HUDEP-2 (cell line): ENCODE data around the gene ST3GAL6.
"Not testable (repeated sequence)": the region's sequence is repeated elsewhere in the genome, so short reads cannot be mapped to it uniquely, and the experiment has no call there.

Experiments
- DNase-seq, 76 experiments: peaks; one replicate each; lab custom pipeline; 2025; ENCODE audit not compliant: unreplicated experiment in 76 of 76; lab: John Stamatoyannopoulos, UW

The ST3GAL6 gene

GRCh38 chr3:98798820-98799219 lies 35.7 kb downstream of the ST3GAL6 start:
- DNase-seq, result no peak

GRCh38 chr3:98799479-98799878 lies 36.3 kb downstream of the ST3GAL6 start:
- DNase-seq, result no peak

- no peak for DNase-seq
Observed at GRCh38 chr3:98800401-98800800, 37.3 kb downstream of the ST3GAL6 start.

GRCh38 chr3:98801043-98801747 lies 38.1 kb downstream of the ST3GAL6 start:
- DNase-seq, result no peak

- no peak for DNase-seq
Observed at GRCh38 chr3:98805571-98805970, 42.4 kb downstream of the ST3GAL6 start.

- no peak for DNase-seq
Observed at GRCh38 chr3:98806521-98806920, 43.4 kb downstream of the ST3GAL6 start.

- no peak for DNase-seq
Observed at GRCh38 chr3:98807011-98807410, 43.9 kb downstream of the ST3GAL6 start.

GRCh38 chr3:98807561-98807960 lies 44.4 kb downstream of the ST3GAL6 start:
- DNase-seq, result no peak

GRCh38 chr3:98808071-98808470 lies 44.9 kb downstream of the ST3GAL6 start:
- no peak for DNase-seq

- DNase-seq, result no peak
Observed at GRCh38 chr3:98809557-98809956, 46.4 kb downstream of the ST3GAL6 start.

- DNase-seq, result no peak
Observed at GRCh38 chr3:98811048-98811447, 47.9 kb downstream of the ST3GAL6 start.

GRCh38 chr3:98812851-98813374 lies 49.8 kb downstream of the ST3GAL6 start:
- DNase-seq, result peak in 10 of 76 experiments; percentile 1 to 29 (median 10)

- no peak for DNase-seq
Observed at GRCh38 chr3:98814817-98815420, 51.8 kb downstream of the ST3GAL6 start.

GRCh38 chr3:98817547-98818041 lies 54.5 kb downstream of the ST3GAL6 start:
- DNase-seq, result peak in 27 of 76 experiments; percentile 10 to 67 (median 35)

- DNase-seq, result no peak
Observed at GRCh38 chr3:98821063-98821462, 57.9 kb downstream of the ST3GAL6 start.

GRCh38 chr3:98823791-98824190 lies 60.7 kb downstream of the ST3GAL6 start:
- DNase-seq, result no peak

- DNase-seq, result no peak
Observed at GRCh38 chr3:98824256-98824655, 61.1 kb downstream of the ST3GAL6 start.

- DNase-seq, result no peak
Observed at GRCh38 chr3:98826126-98826525, 63.0 kb downstream of the ST3GAL6 start.

GRCh38 chr3:98827221-98827920 lies 64.2 kb downstream of the ST3GAL6 start:
- DNase-seq, result no peak

- DNase-seq, result no peak
Observed at GRCh38 chr3:98829246-98829832, 66.2 kb downstream of the ST3GAL6 start.

- not testable (repeated sequence) for DNase-seq
Observed at GRCh38 chr3:98831060-98831459, 67.9 kb downstream of the ST3GAL6 start.
